Endothelial cell of umbilical vein (primary cell): ENCODE data around the gene ZNF474. TPM values are rescaled to one million over a fixed set of nuclear protein-coding genes. Genes with fewer than 3 reads are reported as not detected.

Source experiments
- BruUV-seq: library from RNA; stranded (reverse); fragments of 400-500 nt; replicated peaks from 2 replicates; lab custom pipeline; 2021; lab: Mats Ljungman, UMichigan
- CTCF ChIA-PET: fragments of 300-600, 350-600 bp; sonication (Branson Sonifier 250); formaldehyde crosslinking; loops from one replicate; lab custom pipeline; 2021; ENCODE audit warnings: antibody characterized with exemption, inconsistent platforms; lab: Charles Lee
- POLR2A ChIA-PET: fragments of 300-600, 350-600 bp; sonication (Branson Sonifier 250); formaldehyde crosslinking; loops from one replicate; lab custom pipeline; 2021; ENCODE audit warnings: antibody characterized with exemption, inconsistent platforms; lab: Charles Lee
- DNase-seq: peaks from one replicate; pipeline ENCODE4 v3.0.0-alpha.2; 2011; ENCODE audit warnings: low read depth, low spot score
- FAIRE-seq: peaks from 2 replicates; lab custom pipeline; 2011; peaks lifted over from hg19 to GRCh38; lab: Jason Lieb, UNC
- H2AFZ ChIP-seq: 2 replicates; pipeline ENCODE4 v1.6.0; 2012; ENCODE audit warnings: low read depth, low read length, control low read depth, inconsistent platforms
- H3K27ac ChIP-seq: 2 replicates; pipeline ENCODE4 v1.5.1; 2011; ENCODE audit warnings: low read depth, mild to moderate bottlenecking, control low read depth, low read length, moderate library complexity; ENCODE audit not compliant: insufficient read depth
- H3K27me3 ChIP-seq, 2 experiments: 2 replicates each; pipeline versions ENCODE4 v1.6.0 to v1.6.1; 2011; ENCODE audit warnings: low read length in 2 of 2, mixed read lengths in 1 of 2; ENCODE audit not compliant: control insufficient read depth in 2 of 2, insufficient read depth in 2 of 2
- H3K36me3 ChIP-seq, 2 experiments: 2 replicates in 1 of 2; 3 replicates in 1 of 2; pipeline ENCODE4 v1.5.1; 2011; ENCODE audit warnings: low read length in 2 of 2, mild to moderate bottlenecking in 1 of 2, moderate library complexity in 1 of 2; ENCODE audit not compliant: control insufficient read depth in 2 of 2, insufficient read depth in 2 of 2; ENCODE audit errors: extremely low read depth in 1 of 2
- H3K4me1 ChIP-seq: 3 replicates; pipeline ENCODE4 v1.5.1; 2011; ENCODE audit warnings: mild to moderate bottlenecking, low read length; ENCODE audit not compliant: control insufficient read depth, insufficient read depth; ENCODE audit errors: extremely low read depth
- H3K4me2 ChIP-seq: 2 replicates; pipeline ENCODE4 v1.6.1; 2011; ENCODE audit warnings: low read length, control low read depth, mixed read lengths; ENCODE audit not compliant: insufficient read depth
- H3K4me3 ChIP-seq, 3 experiments: fragments of 200-600 bp in 1 of 3; sonication (generic), shearing (Covaris generic) in 1 of 3; replicated peaks in 1 of 3; 2 replicates each; pipeline ENCODE4 v1.5.1; 2011 to 2016; ENCODE audit warnings: control low read depth in 3 of 3, low read length in 3 of 3, mild to moderate bottlenecking in 2 of 3, inconsistent platforms in 1 of 3, low read depth in 1 of 3, moderate library complexity in 1 of 3; ENCODE audit not compliant: insufficient read depth in 1 of 3
- H3K79me2 ChIP-seq: 2 replicates; pipeline ENCODE4 v1.6.0; 2012; ENCODE audit warnings: low read length, inconsistent platforms; ENCODE audit not compliant: control insufficient read depth, insufficient read depth
- H3K9ac ChIP-seq: replicated peaks from 2 replicates; pipeline ENCODE3; 2011; ENCODE audit warnings: low read length, control low read depth; ENCODE audit not compliant: insufficient read depth; ENCODE audit errors: extremely low read depth
- H3K9me1 ChIP-seq: replicated peaks from 3 replicates; pipeline ENCODE4 v1.6.0; 2011; ENCODE audit warnings: mild to moderate bottlenecking, low read length; ENCODE audit not compliant: control insufficient read depth, insufficient read depth; ENCODE audit errors: extremely low read depth
- H3K9me3 ChIP-seq: replicated peaks from 2 replicates; pipeline ENCODE4 v1.5.1; 2012; ENCODE audit warnings: low read length, inconsistent platforms; ENCODE audit not compliant: control insufficient read depth, insufficient read depth
- H4K20me1 ChIP-seq: replicated peaks from 2 replicates; pipeline ENCODE3; 2011; ENCODE audit warnings: mild to moderate bottlenecking, low read length; ENCODE audit not compliant: control insufficient read depth, insufficient read depth; ENCODE audit errors: extremely low read depth
- EZH2 ChIP-seq: IDR thresholded peaks from 2 replicates; pipeline ENCODE4 v1.6.1; 2012; ENCODE audit warnings: borderline replicate concordance, low read depth, mild to moderate bottlenecking, moderate library complexity, low read length, inconsistent platforms; ENCODE audit not compliant: severe bottlenecking
- FOS ChIP-seq: IDR thresholded peaks from 2 replicates; pipeline ENCODE4 v1.6.1; 2011; ENCODE audit warnings: mild to moderate bottlenecking, low read length, moderate library complexity, borderline replicate concordance; ENCODE audit not compliant: insufficient read depth
- GATA2 ChIP-seq: IDR thresholded peaks from 2 replicates; pipeline ENCODE4 v1.7.0; 2011; ENCODE audit warnings: low read depth, mild to moderate bottlenecking, moderate library complexity, mixed read lengths, low read length; ENCODE audit not compliant: insufficient read length, insufficient read depth
- JUN ChIP-seq: IDR thresholded peaks from 2 replicates; pipeline ENCODE4 v1.6.1; 2011; ENCODE audit warnings: borderline replicate concordance, low read depth; ENCODE audit not compliant: insufficient read length, insufficient read depth
- MAX ChIP-seq: IDR thresholded peaks from 2 replicates; pipeline ENCODE4 v1.6.1; 2011; ENCODE audit not compliant: insufficient read depth, insufficient read length
- MYC ChIP-seq: IDR thresholded peaks from one replicate; pipeline ENCODE4 v1.6.1; 2011; ENCODE audit warnings: mild to moderate bottlenecking, low read depth, low read length
- POLR2A ChIP-seq: IDR thresholded peaks from 2 replicates; pipeline ENCODE4 v1.6.1; 2012; ENCODE audit warnings: low read depth, mild to moderate bottlenecking, control low read depth, low read length
- POLR2AphosphoS5 ChIP-seq: IDR thresholded peaks from 2 replicates; pipeline ENCODE4 v1.6.1; 2012; ENCODE audit warnings: low read depth, mild to moderate bottlenecking, control low read depth, low read length, moderate library complexity; ENCODE audit not compliant: insufficient read depth
- dilution Hi-C: fragments of 300-500 bp; cut with MboI; formaldehyde crosslinking; loops from one replicate; pipeline ENCODE4 v1.15.0; 2019; ENCODE audit warnings: low sequenced_read_pairs; ENCODE audit not compliant: extremely low pct_ligation_motif_present
- intact Hi-C: fragments of 100-400 bp; cut with micrococcal nuclease; formaldehyde crosslinking; loops from one replicate; pipeline ENCODE4 v1.10.0; 2022
- polyA plus RNA-seq, 4 experiments: library from polyadenylated mRNA; depleted of rRNA in 3 of 4; stranded (reverse) in 3 of 4; unstranded in 1 of 4; fragments of >200 nt; gene quantifications; 2 replicates each; pipeline versions ENCODE4 v1.2.1 to v1.2.3, GENCODE V29; 2011 to 2012; ENCODE audit warnings: missing spikeins in 1 of 4
- total RNA-seq: library from RNA; stranded (reverse); gene quantifications from 2 replicates; pipeline ENCODE4 v1.2.3, GENCODE V29; 2021
- TF ChIP-seq, protein P1 (sequence below), 2 donors: IDR thresholded peaks; 1 replicate in 1 of 2; 2 replicates in 1 of 2; pipeline ENCODE4 v1.5.1; 2011; ENCODE audit warnings: low read length in 2 of 2, mild to moderate bottlenecking in 2 of 2, moderate library complexity in 2 of 2, control low read depth in 1 of 2, inconsistent platforms in 1 of 2, low read depth in 1 of 2; ENCODE audit not compliant: insufficient read depth in 1 of 2; ENCODE audit errors: extremely low read depth in 1 of 2

Gene ZNF474
- total and polyA plus RNA-seq, 2 donors (not counting 3 experiments of a cell fraction or from before 2014, with no cell fraction given), result 0.03 TPM; not detected in 1

- Histone ChIP-seq H3K4me1 (no peaks in the 10 kb centered on the region), H3K4me3 (no peak overlapping the region), H2AFZ (no peak overlapping the region), H3K27me3 (no peaks in the 10 kb centered on the region), H3K27ac (no peak overlapping the region), H4K20me1 (no peaks in the 10 kb centered on the region), H3K9ac (no peak overlapping the region), H3K4me2 (no peak overlapping the region), H3K79me2 (no peaks in the 10 kb centered on the region), H3K36me3 (no peaks in the 10 kb centered on the region), H3K9me1 (no peaks in the 10 kb centered on the region), H3K9me3 (no peaks in the 10 kb centered on the region)
- dilution Hi-C loops, result no loop called here
- FAIRE-seq (no peak), DNase-seq (no peak)
- intact Hi-C loops, result no loop called here
- TF ChIP-seq JUN (no peak), POLR2AphosphoS5 (no peak), MAX (no peak), EZH2 (no peak), POLR2A (no peak), MYC (no peak), GATA2 (no peak), FOS (no peak)
- TF ChIP-seq, protein P1, sequence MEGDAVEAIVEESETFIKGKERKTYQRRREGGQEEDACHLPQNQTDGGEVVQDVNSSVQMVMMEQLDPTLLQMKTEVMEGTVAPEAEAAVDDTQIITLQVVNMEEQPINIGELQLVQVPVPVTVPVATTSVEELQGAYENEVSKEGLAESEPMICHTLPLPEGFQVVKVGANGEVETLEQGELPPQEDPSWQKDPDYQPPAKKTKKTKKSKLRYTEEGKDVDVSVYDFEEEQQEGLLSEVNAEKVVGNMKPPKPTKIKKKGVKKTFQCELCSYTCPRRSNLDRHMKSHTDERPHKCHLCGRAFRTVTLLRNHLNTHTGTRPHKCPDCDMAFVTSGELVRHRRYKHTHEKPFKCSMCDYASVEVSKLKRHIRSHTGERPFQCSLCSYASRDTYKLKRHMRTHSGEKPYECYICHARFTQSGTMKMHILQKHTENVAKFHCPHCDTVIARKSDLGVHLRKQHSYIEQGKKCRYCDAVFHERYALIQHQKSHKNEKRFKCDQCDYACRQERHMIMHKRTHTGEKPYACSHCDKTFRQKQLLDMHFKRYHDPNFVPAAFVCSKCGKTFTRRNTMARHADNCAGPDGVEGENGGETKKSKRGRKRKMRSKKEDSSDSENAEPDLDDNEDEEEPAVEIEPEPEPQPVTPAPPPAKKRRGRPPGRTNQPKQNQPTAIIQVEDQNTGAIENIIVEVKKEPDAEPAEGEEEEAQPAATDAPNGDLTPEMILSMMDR (IDR thresholded peaks at IDR 0.05; ENCODE audit: extremely low read depth in 1 of 2, insufficient read depth in 1 of 2, low read depth in 1 of 2, low read length in 2 of 2), result no peak
- CTCF ChIA-PET, result no interaction called here
- POLR2A ChIA-PET, result no interaction called here
- BruUV-seq, result no TSS peak
Measured at GRCh38 chr5:122119205-122119604, 10.1 kb upstream of the ZNF474 start.
